Lung (tissue), 12 donors: ENCODE measurements around the gene FKBP7. TPM values are rescaled to one million over a fixed set of nuclear protein-coding genes. Genes with fewer than 3 reads are reported as not detected.
A peak's percentile ranks its signal among the peaks of the same experiment; 100 is the strongest.

Experiments
- ATAC-seq: fragments of 200-7000 bp; cut with Tn5 transposase; one replicate; pipeline ENCODE4 v1.9.1; 2020; ENCODE audit warnings: moderate number of reproducible peaks; ENCODE audit not compliant: insufficient read depth, low FRiP score
- DNase-seq, 3 donors: peaks; one replicate each; pipeline ENCODE4 v3.0.0-alpha.2; 2013 to 2017
- H3K27ac ChIP-seq, 2 donors: one replicate each; pipeline ENCODE4 v1.5.1; 2013; ENCODE audit warnings: mild to moderate bottlenecking in 2 of 2, moderate library complexity in 2 of 2, control low read depth in 1 of 2, inconsistent platforms in 1 of 2, low read depth in 1 of 2, low read length in 1 of 2
- H3K27me3 ChIP-seq, 3 donors: one replicate each; pipeline ENCODE4 v1.5.1; 2013; ENCODE audit warnings: low read length in 2 of 3; ENCODE audit not compliant: control insufficient read depth in 3 of 3, insufficient read depth in 3 of 3
- H3K36me3 ChIP-seq, 4 donors: one replicate each; pipeline ENCODE4 v1.5.1; 2013; ENCODE audit warnings: low read length in 4 of 4, mild to moderate bottlenecking in 1 of 4, moderate library complexity in 1 of 4; ENCODE audit not compliant: control insufficient read depth in 4 of 4, insufficient read depth in 4 of 4
- H3K4me1 ChIP-seq, 5 donors: one replicate each; pipeline ENCODE4 v1.5.1; 2013; ENCODE audit warnings: low read length in 5 of 5, mild to moderate bottlenecking in 2 of 5, moderate library complexity in 1 of 5; ENCODE audit not compliant: control insufficient read depth in 5 of 5, insufficient read depth in 5 of 5
- H3K4me3 ChIP-seq: one replicate; pipeline ENCODE4 v1.5.1; 2013; ENCODE audit warnings: mild to moderate bottlenecking, control low read depth, moderate library complexity
- H3K9ac ChIP-seq, 2 donors: one replicate each; pipeline ENCODE4 v1.5.1; 2013; ENCODE audit warnings: low read length in 2 of 2, control low read depth in 1 of 2; ENCODE audit not compliant: insufficient read depth in 1 of 2
- H3K9me3 ChIP-seq, 4 donors: one replicate each; pipeline ENCODE4 v1.5.1; 2013; ENCODE audit warnings: low read length in 3 of 4, mild to moderate bottlenecking in 1 of 4, moderate library complexity in 1 of 4; ENCODE audit not compliant: control insufficient read depth in 4 of 4, insufficient read depth in 3 of 4
- WGBS, 2 donors: extraction: QIAGEN DNeasy Blood & Tissue Kit; methylation state at CpG; one replicate each; pipeline ENCODE4 v1.1.7; 2013; 5-methylcytosine and 5-hydroxymethylcytosine counted together
- polyA plus RNA-seq, 2 donors: library from polyadenylated mRNA; stranded (reverse); fragments of 200-250 nt; gene quantifications; one replicate each; pipeline ENCODE4 v1.2.1, GENCODE V29; 2013
- total RNA-seq, 2 donors: library from RNA; depleted of rRNA in 1 of 2; stranded (reverse); fragments of >200 nt in 1 of 2; gene quantifications; one replicate each; pipeline ENCODE4 v1.2.1, GENCODE V29; 2014 to 2021
- TF ChIP-seq, protein P1 (sequence below): IDR thresholded peaks from 2 replicates; pipeline ENCODE4 v1.5.1; 2012; ENCODE audit warnings: mild to moderate bottlenecking; ENCODE audit errors: control extremely low read depth, extremely low read depth
- donor health status: control.
- donor health status: control.
- donor health status: Bipolar disorder and iron deficiency.
- donor health status: healthy.
- donor health status: DM: yes; HTN: yes; CAD: no.

FKBP7 gene
- total and polyA plus RNA-seq, 4 donors, result 6.6 to 53.3 (median 7.7) TPM

DNA sequence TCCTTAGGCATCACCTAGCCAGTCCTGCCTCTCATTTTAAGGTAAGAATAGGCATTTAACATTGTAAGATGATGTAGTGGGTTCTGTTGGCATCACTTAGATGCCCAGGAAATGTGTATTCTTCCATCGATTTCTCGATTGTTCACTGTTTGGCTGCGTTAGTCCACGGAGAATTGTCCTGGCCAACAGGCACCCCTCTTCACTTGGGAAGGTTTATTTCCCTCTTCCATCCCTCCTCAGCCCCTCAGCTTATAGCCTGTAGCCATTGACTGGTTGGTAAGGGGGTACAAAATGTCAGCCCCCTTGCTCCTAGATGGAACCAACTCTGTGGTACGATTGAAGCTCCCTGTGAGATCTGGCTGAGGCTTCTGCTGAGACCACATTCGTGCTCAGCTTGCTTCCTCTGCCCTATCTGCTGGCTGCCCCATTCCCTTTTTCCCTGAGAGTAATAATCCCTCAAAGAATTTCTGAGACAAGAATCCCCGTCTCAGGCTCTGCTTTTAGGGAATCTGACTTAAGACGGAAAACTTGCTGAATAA is 45.3 kb upstream of the FKBP7 start:
- Histone ChIP-seq H3K9me3 (no peaks in the 10 kb centered on the region), H3K27ac (peak overlapping the region in 1 of 2 donors; percentile 83), H3K4me1 (peaks cover 0 to 6% (median 0%) of the 10 kb centered on the region in 5 donors), H3K4me3 (peak overlapping the region; percentile 50), H3K36me3 (peaks cover 0 to 20% (median under 1%) of the 10 kb centered on the region in 4 donors), H3K9ac (peak overlapping the region; percentile 83 to 95), H3K27me3 (no peaks in the 10 kb centered on the region)
- 30 to 31% methylated on average over 8 of the region's 8 CpGs for WGBS, 2 donors
- DNase-seq (no peak), ATAC-seq (no peak)
- TF ChIP-seq, protein P1, sequence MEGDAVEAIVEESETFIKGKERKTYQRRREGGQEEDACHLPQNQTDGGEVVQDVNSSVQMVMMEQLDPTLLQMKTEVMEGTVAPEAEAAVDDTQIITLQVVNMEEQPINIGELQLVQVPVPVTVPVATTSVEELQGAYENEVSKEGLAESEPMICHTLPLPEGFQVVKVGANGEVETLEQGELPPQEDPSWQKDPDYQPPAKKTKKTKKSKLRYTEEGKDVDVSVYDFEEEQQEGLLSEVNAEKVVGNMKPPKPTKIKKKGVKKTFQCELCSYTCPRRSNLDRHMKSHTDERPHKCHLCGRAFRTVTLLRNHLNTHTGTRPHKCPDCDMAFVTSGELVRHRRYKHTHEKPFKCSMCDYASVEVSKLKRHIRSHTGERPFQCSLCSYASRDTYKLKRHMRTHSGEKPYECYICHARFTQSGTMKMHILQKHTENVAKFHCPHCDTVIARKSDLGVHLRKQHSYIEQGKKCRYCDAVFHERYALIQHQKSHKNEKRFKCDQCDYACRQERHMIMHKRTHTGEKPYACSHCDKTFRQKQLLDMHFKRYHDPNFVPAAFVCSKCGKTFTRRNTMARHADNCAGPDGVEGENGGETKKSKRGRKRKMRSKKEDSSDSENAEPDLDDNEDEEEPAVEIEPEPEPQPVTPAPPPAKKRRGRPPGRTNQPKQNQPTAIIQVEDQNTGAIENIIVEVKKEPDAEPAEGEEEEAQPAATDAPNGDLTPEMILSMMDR, result no peak

DNA sequence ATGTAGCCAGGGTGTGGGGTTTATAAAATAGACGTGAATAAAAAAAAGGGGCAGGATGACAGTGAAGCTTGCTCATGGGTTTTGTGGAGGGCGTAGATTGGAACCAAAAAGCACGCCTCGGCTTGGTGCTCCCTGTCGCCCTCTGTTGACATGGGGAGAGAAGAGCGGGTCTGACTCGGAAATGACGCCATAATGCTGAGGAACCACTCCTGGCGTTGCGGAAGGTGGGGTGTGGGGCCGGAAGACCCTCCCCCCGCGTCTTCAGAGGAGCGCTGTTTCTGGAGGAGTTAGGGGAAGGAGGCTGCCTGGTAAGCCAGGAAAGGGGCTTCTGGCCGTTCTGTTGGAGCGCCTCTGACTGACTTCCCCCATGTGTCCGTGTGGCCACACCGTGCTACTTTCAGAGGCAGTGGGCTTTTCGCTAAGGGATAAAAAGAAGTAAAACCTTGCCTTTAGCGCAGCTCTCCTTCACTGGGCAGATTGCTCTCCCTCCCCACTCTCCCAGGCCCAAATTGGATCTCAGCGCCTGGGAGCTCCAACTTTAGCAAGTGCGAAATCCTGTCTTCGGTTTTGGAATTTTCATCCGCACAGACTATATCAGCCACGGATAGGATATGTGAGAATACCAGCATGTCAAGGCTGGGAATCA is 44.7 kb upstream of the FKBP7 start:
- peak overlapping the region; percentile 50 for H3K4me3 ChIP-seq

GRCh38 chr2:178521304-178522150 is 43.1 kb upstream of the FKBP7 start:
- Histone ChIP-seq H3K27me3 (no peaks in the 10 kb centered on the region), H3K9me3 (no peaks in the 10 kb centered on the region), H3K27ac (no peak overlapping the region), H3K4me1 (peaks cover 0 to 6% (median 0%) of the 10 kb centered on the region in 5 donors), H3K4me3 (no peak overlapping the region), H3K9ac (no peak overlapping the region), H3K36me3 (peaks cover 0 to 17% (median 3%) of the 10 kb centered on the region in 4 donors)
- WGBS, 2 donors, result 91 to 93% methylated on average over 11 of the region's 11 CpGs
- ATAC-seq, result no peak
- TF ChIP-seq, protein P1, result no peak
- no peak for DNase-seq

More for the DNA sequence above, 44.7 kb upstream of the FKBP7 start:
- DNase-seq (peak; percentile 90 to 94 (median 93)), ATAC-seq (peak; percentile 95)
- Histone ChIP-seq H3K27ac (peak overlapping the region; percentile 46 to 83), H3K4me1 (peaks cover 0 to 6% (median 0%) of the 10 kb centered on the region in 5 donors), H3K9me3 (no peaks in the 10 kb centered on the region), H3K27me3 (no peaks in the 10 kb centered on the region), H3K9ac (peak overlapping the region; percentile 83 to 95), H3K36me3 (peaks cover 0 to 17% (median 1%) of the 10 kb centered on the region in 4 donors)
- 11 to 14% methylated on average over 25 of the region's 25 CpGs for WGBS, 2 donors
- TF ChIP-seq, protein P1, result peak; percentile 65
